PC-3 (cell line): ENCODE data around the gene MAPK6. TPM values are rescaled to one million over a fixed set of nuclear protein-coding genes. Genes with fewer than 3 reads are reported as not detected.
A peak's percentile ranks its signal among the peaks of the same experiment; 100 is the strongest.

ENCODE experiments used
- ATAC-seq: fragments of 200-7000 bp; cut with Tn5 transposase; 2 replicates; pipeline ENCODE4 v1.9.1; 2020; ENCODE audit warnings: mild to moderate bottlenecking, moderate library complexity
- BruUV-seq: library from RNA; stranded (reverse); fragments of 400-500 nt; replicated peaks from 2 replicates; lab custom pipeline; 2021; lab: Mats Ljungman, UMichigan
- CTCF ChIA-PET: fragments of 300-600 bp; sonication (Branson Sonifier 250); formaldehyde crosslinking; loops from one replicate; lab custom pipeline; 2022; ENCODE audit warnings: antibody characterized with exemption; lab: Charles Lee
- POLR2A ChIA-PET: fragments of 300-600 bp; sonication (Branson Sonifier 250); formaldehyde crosslinking; loops from one replicate; lab custom pipeline; 2022; ENCODE audit warnings: antibody characterized with exemption; ENCODE audit not compliant: unreplicated experiment; lab: Charles Lee
- DNase-seq: peaks from one replicate; pipeline ENCODE4 v3.0.0-alpha.2; 2015
- H2AFZ ChIP-seq: fragments of 300-600 bp; sonication (generic); 2 replicates; pipeline ENCODE4 v1.6.0; 2016; ENCODE audit warnings: antibody characterized with exemption, low read length
- H3F3A ChIP-seq: fragments of 300-600 bp; sonication (generic); one replicate; pipeline ENCODE4 v1.6.0; 2017; ENCODE audit warnings: antibody characterized with exemption, low read length, control low read depth, mild to moderate bottlenecking; ENCODE audit not compliant: unreplicated experiment
- H3K27ac ChIP-seq: fragments of 300-600 bp; sonication (generic); 2 replicates; pipeline ENCODE4 v1.5.1; 2016; ENCODE audit warnings: mild to moderate bottlenecking, low read length
- H3K27me3 ChIP-seq: fragments of 300-600 bp; sonication (generic); 2 replicates; pipeline ENCODE4 v1.6.1; 2016; ENCODE audit warnings: low read length, mixed read lengths
- H3K36me3 ChIP-seq: fragments of 300-600 bp; sonication (generic); 2 replicates; pipeline ENCODE4 v1.6.1; 2016; ENCODE audit warnings: low read depth, mixed run types, low read length, mixed read lengths
- H3K4me1 ChIP-seq: fragments of 300-600 bp; sonication (generic); 2 replicates; pipeline ENCODE4 v1.5.1; 2016; ENCODE audit warnings: low read length; ENCODE audit not compliant: insufficient read depth
- H3K4me2 ChIP-seq: fragments of 300-600 bp; sonication (generic); 2 replicates; pipeline ENCODE4 v1.6.0; 2016; ENCODE audit warnings: low read length
- H3K4me3 ChIP-seq: fragments of 300-600 bp; sonication (generic); 2 replicates; pipeline ENCODE4 v1.5.1; 2016; ENCODE audit warnings: mild to moderate bottlenecking, low read length, mixed read lengths
- H3K79me2 ChIP-seq: fragments of 300-600 bp; sonication (generic); 2 replicates; pipeline ENCODE4 v1.6.1; 2017; ENCODE audit warnings: low read length, mixed read lengths
- H3K9ac ChIP-seq: fragments of 300-600 bp; sonication (generic); 2 replicates; pipeline ENCODE4 v1.6.0; 2016; ENCODE audit warnings: mild to moderate bottlenecking, low read length
- H3K9me2 ChIP-seq: fragments of 300-600 bp; sonication (generic); replicated peaks from 2 replicates; pipeline ENCODE4 v1.6.1; 2016; ENCODE audit warnings: mixed run types, low read length, mixed read lengths
- H3K9me3 ChIP-seq: fragments of 300-600 bp; sonication (generic); 2 replicates; pipeline ENCODE4 v1.6.1; 2016; ENCODE audit warnings: low read length, mixed read lengths
- H4K20me1 ChIP-seq: fragments of 300-600 bp; sonication (generic); 2 replicates; pipeline ENCODE4 v1.6.1; 2016; ENCODE audit warnings: low read length, mixed read lengths
- EZH2 ChIP-seq: fragments of 300-600 bp; sonication (generic); IDR thresholded peaks from one replicate; pipeline ENCODE4 v1.6.1; 2017; ENCODE audit warnings: antibody characterized with exemption, mild to moderate bottlenecking, low read length; ENCODE audit not compliant: unreplicated experiment
- EZH2phosphoT487 ChIP-seq: fragments of 300-600 bp; sonication (generic); IDR thresholded peaks from 2 replicates; pipeline ENCODE4 v1.6.1; 2018; ENCODE audit warnings: mild to moderate bottlenecking, antibody characterized with exemption, low read length, borderline replicate concordance
- intact Hi-C: fragments of 100-400 bp; cut with micrococcal nuclease; formaldehyde crosslinking; loops from 2 replicates; pipeline ENCODE4 v1.9.0; 2023
- total RNA-seq: library from RNA; depleted of rRNA; stranded (reverse); fragments of >200 nt; gene quantifications from 2 replicates; pipeline ENCODE4 v1.2.3, GENCODE V29; 2014
- TF ChIP-seq, protein P1 (sequence below): fragments of 300-600 bp; sonication (generic); conservative IDR thresholded peaks from 2 replicates; pipeline ENCODE4 v1.5.1; 2017; ENCODE audit warnings: antibody characterized with exemption, low read depth, mild to moderate bottlenecking, low read length

MAPK6 gene
- total RNA-seq, 1 experiment from 2014 or later: 22.5 TPM

DNA sequence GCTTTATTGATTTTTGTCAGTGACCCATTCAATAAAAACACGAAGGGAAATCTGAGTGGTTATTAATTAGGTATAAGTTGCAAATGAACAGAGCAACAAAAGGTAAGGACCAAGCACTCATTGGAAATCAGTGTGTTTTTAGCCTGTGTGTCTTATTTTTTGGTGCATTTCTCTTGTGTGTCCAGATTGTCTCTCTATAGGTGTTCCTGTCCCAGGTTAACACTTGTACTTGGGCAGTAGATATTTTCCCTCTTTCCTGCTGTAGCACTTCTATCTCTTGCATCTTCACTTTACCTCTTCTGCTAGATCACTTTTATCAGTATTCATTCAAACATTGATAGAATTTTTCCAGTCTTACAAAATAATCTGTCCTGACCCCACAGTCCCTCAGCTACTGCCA is 37.0 kb downstream of the MAPK6 start:
- H2AFZ ChIP-seq: no peak overlapping the region
- ATAC-seq (no peak), DNase-seq (no peak)
- no peaks in the 10 kb centered on the region for H3F3A ChIP-seq
- H3K9ac ChIP-seq: no peak overlapping the region
- peaks cover 33% of the 10 kb centered on the region for H3K4me1 ChIP-seq
- no peaks in the 10 kb centered on the region for H4K20me1 ChIP-seq
- peak overlapping the region; percentile 83 for H3K27ac ChIP-seq
- no peaks in the 10 kb centered on the region for H3K27me3 ChIP-seq
- ChIA-PET POLR2A (no interaction called here), CTCF (no interaction called here)
- TF ChIP-seq EZH2phosphoT487 (no peak), EZH2 (no peak)
- TF ChIP-seq, protein P1, sequence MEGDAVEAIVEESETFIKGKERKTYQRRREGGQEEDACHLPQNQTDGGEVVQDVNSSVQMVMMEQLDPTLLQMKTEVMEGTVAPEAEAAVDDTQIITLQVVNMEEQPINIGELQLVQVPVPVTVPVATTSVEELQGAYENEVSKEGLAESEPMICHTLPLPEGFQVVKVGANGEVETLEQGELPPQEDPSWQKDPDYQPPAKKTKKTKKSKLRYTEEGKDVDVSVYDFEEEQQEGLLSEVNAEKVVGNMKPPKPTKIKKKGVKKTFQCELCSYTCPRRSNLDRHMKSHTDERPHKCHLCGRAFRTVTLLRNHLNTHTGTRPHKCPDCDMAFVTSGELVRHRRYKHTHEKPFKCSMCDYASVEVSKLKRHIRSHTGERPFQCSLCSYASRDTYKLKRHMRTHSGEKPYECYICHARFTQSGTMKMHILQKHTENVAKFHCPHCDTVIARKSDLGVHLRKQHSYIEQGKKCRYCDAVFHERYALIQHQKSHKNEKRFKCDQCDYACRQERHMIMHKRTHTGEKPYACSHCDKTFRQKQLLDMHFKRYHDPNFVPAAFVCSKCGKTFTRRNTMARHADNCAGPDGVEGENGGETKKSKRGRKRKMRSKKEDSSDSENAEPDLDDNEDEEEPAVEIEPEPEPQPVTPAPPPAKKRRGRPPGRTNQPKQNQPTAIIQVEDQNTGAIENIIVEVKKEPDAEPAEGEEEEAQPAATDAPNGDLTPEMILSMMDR: no peak
- intact Hi-C loops: no loop called here
- no peak overlapping the region for H3K4me3 ChIP-seq
- H3K4me2 ChIP-seq: no peak overlapping the region
- no peaks in the 10 kb centered on the region for H3K9me3 ChIP-seq
- no peaks in the 10 kb centered on the region for H3K9me2 ChIP-seq
- peaks cover 32% of the 10 kb centered on the region for H3K36me3 ChIP-seq
- H3K79me2 ChIP-seq: peaks cover 36% of the 10 kb centered on the region
- BruUV-seq: no TSS peak

GRCh38 chr15:52056496-52056895 is 37.5 kb downstream of the MAPK6 start:
- peaks cover 36% of the 10 kb centered on the region for H3K79me2 ChIP-seq
- H3K27ac ChIP-seq: no peak overlapping the region
- POLR2A ChIA-PET: no interaction called here
- BruUV-seq: no TSS peak
- ATAC-seq: no peak
- H3K4me2 ChIP-seq: no peak overlapping the region
- intact Hi-C loops: no loop called here
- H4K20me1 ChIP-seq: no peaks in the 10 kb centered on the region
- no peaks in the 10 kb centered on the region for H3F3A ChIP-seq
- H2AFZ ChIP-seq: no peak overlapping the region
- H3K4me1 ChIP-seq: peaks cover 33% of the 10 kb centered on the region
- no peaks in the 10 kb centered on the region for H3K27me3 ChIP-seq
- H3K9ac ChIP-seq: no peak overlapping the region
- H3K9me3 ChIP-seq: no peaks in the 10 kb centered on the region
- DNase-seq: no peak
- H3K9me2 ChIP-seq: no peaks in the 10 kb centered on the region
- CTCF ChIA-PET: no interaction called here
- no peak for TF ChIP-seq EZH2
- TF ChIP-seq, protein P1: no peak
- TF ChIP-seq EZH2phosphoT487: no peak
- no peak overlapping the region for H3K4me3 ChIP-seq
- H3K36me3 ChIP-seq: peaks cover 37% of the 10 kb centered on the region

DNA sequence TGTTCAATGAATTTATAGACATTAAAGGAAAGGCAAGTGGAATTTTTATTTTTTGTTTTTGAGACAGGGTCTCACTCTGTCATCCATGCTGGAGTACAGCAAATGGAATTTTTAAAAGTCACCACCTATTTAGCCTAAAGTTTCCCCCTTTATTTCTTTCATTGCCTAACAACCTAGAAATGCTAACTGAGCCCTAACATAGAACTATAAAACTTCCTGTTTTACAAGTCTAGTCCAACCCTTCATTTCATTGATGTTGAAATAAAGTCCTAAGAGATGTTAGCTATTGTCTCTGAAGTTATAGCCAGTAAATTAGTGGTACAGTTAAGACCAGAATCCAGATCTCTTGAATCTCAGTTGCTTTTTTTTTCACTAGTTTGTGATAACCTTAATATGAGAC is 39.0 kb downstream of the MAPK6 start:
- ChIA-PET CTCF (no interaction called here), POLR2A (no interaction called here)
- peaks cover 25% of the 10 kb centered on the region for H3K79me2 ChIP-seq
- H3K9me2 ChIP-seq: no peaks in the 10 kb centered on the region
- DNase-seq (no peak), ATAC-seq (no peak)
- no peak overlapping the region for H3K27ac ChIP-seq
- H3K36me3 ChIP-seq: peaks cover 35% of the 10 kb centered on the region
- BruUV-seq: no TSS peak
- no peaks in the 10 kb centered on the region for H4K20me1 ChIP-seq
- intact Hi-C loops: no loop called here
- H3K9ac ChIP-seq: no peak overlapping the region
- H3F3A ChIP-seq: no peaks in the 10 kb centered on the region
- no peaks in the 10 kb centered on the region for H3K9me3 ChIP-seq
- H3K4me1 ChIP-seq: peaks cover 27% of the 10 kb centered on the region
- TF ChIP-seq EZH2: no peak
- TF ChIP-seq EZH2phosphoT487: no peak
- TF ChIP-seq, protein P1: no peak
- H3K27me3 ChIP-seq: no peaks in the 10 kb centered on the region
- H2AFZ ChIP-seq: no peak overlapping the region
- no peak overlapping the region for H3K4me2 ChIP-seq
- no peak overlapping the region for H3K4me3 ChIP-seq
